SU-DHL-6 (cell line): ENCODE measurements around the gene HECW1.

Experiments
- H2AFZ ChIP-seq: fragments of 200-600 bp; sonication (generic); 2 replicates; pipeline ENCODE4 v1.6.1; 2014; ENCODE audit warnings: low read depth, mild to moderate bottlenecking, moderate library complexity, mixed read lengths, antibody characterized with exemption, low read length; ENCODE audit not compliant: severe bottlenecking
- H3F3A ChIP-seq: fragments of 200-600 bp; shearing (Covaris generic); 2 replicates; pipeline ENCODE4 v1.6.0; 2016; ENCODE audit warnings: antibody characterized with exemption, mild to moderate bottlenecking; ENCODE audit not compliant: insufficient read depth
- H3K27ac ChIP-seq: fragments of 200-600 bp; sonication (generic); 2 replicates; pipeline ENCODE4 v1.5.1; 2016; ENCODE audit warnings: low read depth, mild to moderate bottlenecking, low read length, moderate library complexity, mixed read lengths
- H3K27me3 ChIP-seq: fragments of 200-600 bp; sonication (generic), shearing (Covaris generic); 2 replicates; pipeline ENCODE4 v1.6.0; 2014; ENCODE audit warnings: mild to moderate bottlenecking, low read length
- H3K36me3 ChIP-seq: fragments of 200-600 bp; sonication (generic); 2 replicates; pipeline ENCODE4 v1.6.1; 2014; ENCODE audit warnings: mild to moderate bottlenecking, low read length, mixed read lengths
- H3K4me2 ChIP-seq: fragments of 300-600, 200-600 bp; shearing (Covaris generic), sonication (generic); 2 replicates; pipeline ENCODE4 v1.6.0; 2014; ENCODE audit warnings: low read length, low read depth, mild to moderate bottlenecking; ENCODE audit not compliant: poor library complexity, severe bottlenecking
- H3K4me3 ChIP-seq: fragments of 200-600 bp; sonication (generic); 2 replicates; pipeline ENCODE4 v1.5.1; 2014; ENCODE audit warnings: antibody characterized with exemption, low read length, mild to moderate bottlenecking, mixed read lengths; ENCODE audit not compliant: insufficient read depth, poor library complexity, severe bottlenecking
- H3K79me2 ChIP-seq: fragments of 200-600 bp; sonication (generic); 2 replicates; pipeline ENCODE4 v1.6.1; 2014; ENCODE audit warnings: mild to moderate bottlenecking, low read length, moderate library complexity; ENCODE audit not compliant: insufficient read depth
- H3K9ac ChIP-seq: fragments of 200-600 bp; sonication (generic); 2 replicates; pipeline ENCODE4 v1.7.0; 2014; ENCODE audit warnings: mild to moderate bottlenecking, low read length
- H3K9me2 ChIP-seq: fragments of 200-600 bp; sonication (generic); replicated peaks from 2 replicates; pipeline ENCODE4 v1.6.1; 2014; ENCODE audit warnings: low read length; ENCODE audit not compliant: insufficient read depth
- H3K9me3 ChIP-seq: fragments of 200-600 bp; sonication (generic); 2 replicates; pipeline ENCODE4 v1.6.1; 2014; ENCODE audit warnings: low read length, mixed read lengths; ENCODE audit not compliant: insufficient read depth
- H4K20me1 ChIP-seq: fragments of 200-600 bp; sonication (generic); 2 replicates; pipeline ENCODE4 v1.6.1; 2014; ENCODE audit warnings: low read depth, mild to moderate bottlenecking, antibody characterized with exemption, low read length, moderate library complexity, mixed read lengths
- EZH2phosphoT487 ChIP-seq: fragments of 200-600 bp; sonication (generic), shearing (Covaris generic); conservative IDR thresholded peaks from 2 replicates; pipeline ENCODE4 v1.6.1; 2018; ENCODE audit warnings: mild to moderate bottlenecking, antibody characterized with exemption, low read length, moderate library complexity, mixed read lengths
- TF ChIP-seq, protein P1 (sequence below): fragments of 200-600 bp; sonication (generic); IDR thresholded peaks from one replicate; pipeline ENCODE4 v1.5.1; 2017; ENCODE audit warnings: antibody characterized with exemption, mild to moderate bottlenecking, low read length, moderate library complexity; ENCODE audit not compliant: insufficient read depth, poor library complexity, severe bottlenecking

HECW1 gene

DNA sequence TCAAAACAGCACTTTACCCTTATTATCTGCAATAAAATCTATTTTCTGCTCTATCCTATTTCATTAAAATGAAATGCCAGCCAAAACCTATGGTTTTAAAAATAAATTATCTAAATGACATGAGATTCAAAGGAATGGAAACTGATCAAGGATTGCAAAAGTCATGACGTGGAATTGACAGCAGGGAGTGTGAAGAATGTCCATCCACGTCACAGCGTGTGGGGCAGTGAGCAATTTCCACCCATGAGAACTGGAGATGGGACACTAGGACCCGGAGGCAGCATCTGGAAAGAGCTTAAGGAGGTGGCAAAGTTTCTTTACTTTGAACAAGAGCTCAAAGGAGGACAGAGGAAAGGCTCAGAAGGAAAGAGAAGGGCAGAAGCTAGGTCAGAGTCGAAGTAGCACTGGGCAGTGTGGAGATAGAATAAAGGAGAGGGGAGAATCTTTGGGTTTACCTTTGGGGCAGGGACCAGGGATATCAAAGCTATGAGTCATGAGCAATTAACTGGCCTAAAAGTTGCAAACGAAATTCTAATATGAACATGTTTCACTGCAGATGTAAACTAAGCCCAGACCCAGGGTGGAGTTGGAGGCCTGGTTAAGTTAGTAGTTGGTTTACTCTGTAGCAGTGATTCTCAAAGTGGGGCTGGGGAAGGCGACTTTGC, 445.5 kb downstream of the HECW1 start:
- Histone ChIP-seq H2AFZ (no peak overlapping the region), H3K36me3 (no peaks in the 10 kb centered on the region)

GRCh38 chr7:43559171-43559945, 446.9 kb downstream of the HECW1 start:
- no peaks in the 10 kb centered on the region for H3K9me2 ChIP-seq
- H3K27me3 ChIP-seq: no peaks in the 10 kb centered on the region
- H3F3A ChIP-seq: no peaks in the 10 kb centered on the region

More for the DNA sequence above, 445.5 kb downstream of the HECW1 start:
- Histone ChIP-seq H3K4me3 (no peak overlapping the region), H4K20me1 (no peaks in the 10 kb centered on the region), H3K9me3 (no peaks in the 10 kb centered on the region), H3K79me2 (no peaks in the 10 kb centered on the region), H3K9ac (no peak overlapping the region), H3K27ac (no peak overlapping the region), H3K27me3 (no peaks in the 10 kb centered on the region), H3F3A (no peaks in the 10 kb centered on the region), H3K4me2 (no peak overlapping the region), H3K9me2 (no peaks in the 10 kb centered on the region)
- no peak for TF ChIP-seq EZH2phosphoT487
- TF ChIP-seq, protein P1, sequence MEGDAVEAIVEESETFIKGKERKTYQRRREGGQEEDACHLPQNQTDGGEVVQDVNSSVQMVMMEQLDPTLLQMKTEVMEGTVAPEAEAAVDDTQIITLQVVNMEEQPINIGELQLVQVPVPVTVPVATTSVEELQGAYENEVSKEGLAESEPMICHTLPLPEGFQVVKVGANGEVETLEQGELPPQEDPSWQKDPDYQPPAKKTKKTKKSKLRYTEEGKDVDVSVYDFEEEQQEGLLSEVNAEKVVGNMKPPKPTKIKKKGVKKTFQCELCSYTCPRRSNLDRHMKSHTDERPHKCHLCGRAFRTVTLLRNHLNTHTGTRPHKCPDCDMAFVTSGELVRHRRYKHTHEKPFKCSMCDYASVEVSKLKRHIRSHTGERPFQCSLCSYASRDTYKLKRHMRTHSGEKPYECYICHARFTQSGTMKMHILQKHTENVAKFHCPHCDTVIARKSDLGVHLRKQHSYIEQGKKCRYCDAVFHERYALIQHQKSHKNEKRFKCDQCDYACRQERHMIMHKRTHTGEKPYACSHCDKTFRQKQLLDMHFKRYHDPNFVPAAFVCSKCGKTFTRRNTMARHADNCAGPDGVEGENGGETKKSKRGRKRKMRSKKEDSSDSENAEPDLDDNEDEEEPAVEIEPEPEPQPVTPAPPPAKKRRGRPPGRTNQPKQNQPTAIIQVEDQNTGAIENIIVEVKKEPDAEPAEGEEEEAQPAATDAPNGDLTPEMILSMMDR: no peak

GRCh38 chr7:43559946-43560335, 447.5 kb downstream of the HECW1 start:
- TF ChIP-seq, protein P1: no peak
- TF ChIP-seq EZH2phosphoT487: no peak
- Histone ChIP-seq H3K79me2 (no peaks in the 10 kb centered on the region), H3K9me3 (no peaks in the 10 kb centered on the region), H3K4me3 (no peak overlapping the region), H3K27me3 (no peaks in the 10 kb centered on the region), H3K27ac (no peak overlapping the region), H3K9ac (no peak overlapping the region), H4K20me1 (no peaks in the 10 kb centered on the region), H3K36me3 (no peaks in the 10 kb centered on the region), H3F3A (no peaks in the 10 kb centered on the region), H3K9me2 (no peaks in the 10 kb centered on the region), H3K4me2 (no peak overlapping the region), H2AFZ (no peak overlapping the region)

More at GRCh38 chr7:43559171-43559945, 446.9 kb downstream of the HECW1 start:
- no peaks in the 10 kb centered on the region for H3K36me3 ChIP-seq
- H3K79me2 ChIP-seq: no peaks in the 10 kb centered on the region
- no peak overlapping the region for H3K4me2 ChIP-seq
- no peaks in the 10 kb centered on the region for H4K20me1 ChIP-seq
- H2AFZ ChIP-seq: no peak overlapping the region
- H3K9me3 ChIP-seq: no peaks in the 10 kb centered on the region
- H3K4me3 ChIP-seq: no peak overlapping the region
- no peak for TF ChIP-seq EZH2phosphoT487
- TF ChIP-seq, protein P1: no peak
- H3K9ac ChIP-seq: no peak overlapping the region
- H3K27ac ChIP-seq: no peak overlapping the region
